Fibroblast of skin of abdomen (primary cell): ENCODE results near the gene KIF1C.
"Not testable (repeated sequence)": the region's sequence is repeated elsewhere in the genome, so short reads cannot be mapped to it uniquely, and the experiment has no call there.

ENCODE experiments used
- DNase-seq: peaks from one replicate; pipeline ENCODE4 v3.0.0-alpha.2; 2013

The KIF1C gene

DNA sequence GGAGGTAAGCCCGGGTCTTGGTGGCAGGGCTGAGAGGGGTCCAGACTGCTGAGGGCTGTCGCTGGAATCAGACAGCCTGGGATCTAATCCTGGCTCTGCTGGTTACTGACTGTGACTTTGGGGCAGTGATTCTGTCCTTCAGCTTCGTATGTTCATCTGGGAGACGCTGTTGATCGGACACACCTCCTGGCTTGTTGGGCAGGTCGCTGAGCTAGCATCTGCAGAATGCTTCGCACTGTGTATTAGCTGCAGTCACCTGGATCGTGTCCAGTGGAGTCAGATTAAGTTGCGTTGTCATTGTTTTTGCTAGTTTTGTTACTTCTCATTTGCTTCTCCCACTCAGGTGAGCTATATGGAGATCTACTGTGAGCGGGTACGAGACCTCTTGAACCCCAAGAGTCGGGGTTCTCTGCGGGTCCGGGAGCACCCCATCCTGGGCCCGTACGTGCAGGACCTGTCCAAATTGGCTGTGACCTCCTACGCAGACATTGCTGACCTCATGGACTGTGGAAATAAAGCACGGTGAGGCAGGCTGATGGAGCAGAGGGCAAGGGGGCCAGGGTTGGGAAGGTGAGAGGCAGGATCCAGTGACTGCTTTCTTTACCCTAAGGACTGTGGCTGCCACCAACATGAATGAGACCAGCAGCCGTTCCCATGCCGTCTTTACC lies 4.5 kb downstream of the KIF1C start:
- no peak for DNase-seq

DNA sequence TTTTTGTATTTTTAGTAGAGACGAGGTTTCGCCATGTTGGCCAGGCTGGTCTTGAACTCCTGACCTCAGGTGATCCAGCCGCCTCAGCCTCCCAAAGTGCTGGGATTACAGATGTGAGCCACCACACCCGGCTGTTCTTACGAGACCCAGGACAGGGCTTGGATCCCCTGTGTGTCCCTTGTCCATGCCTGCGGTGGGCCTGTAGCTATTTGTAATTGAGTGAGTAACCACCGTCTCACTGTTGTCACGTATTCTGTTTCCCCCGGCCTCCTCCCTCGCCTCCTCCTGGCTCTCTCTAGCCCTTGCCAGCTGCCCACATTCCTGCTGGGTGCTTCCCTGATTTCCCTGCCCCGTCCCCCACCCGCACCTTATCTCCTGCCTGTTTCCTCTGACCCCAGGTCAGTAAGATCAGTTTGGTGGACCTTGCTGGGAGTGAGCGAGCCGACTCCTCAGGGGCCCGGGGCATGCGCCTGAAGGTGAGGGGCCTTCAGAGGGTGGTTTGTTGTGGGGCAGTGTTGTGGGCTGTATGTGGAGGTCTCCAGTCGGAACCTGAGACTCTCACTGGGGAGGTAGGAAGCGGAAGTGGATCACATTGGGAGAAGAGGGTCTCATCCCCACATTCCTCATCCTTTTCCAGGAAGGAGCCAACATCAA lies 5.6 kb downstream of the KIF1C start:
- no peak for DNase-seq

DNA sequence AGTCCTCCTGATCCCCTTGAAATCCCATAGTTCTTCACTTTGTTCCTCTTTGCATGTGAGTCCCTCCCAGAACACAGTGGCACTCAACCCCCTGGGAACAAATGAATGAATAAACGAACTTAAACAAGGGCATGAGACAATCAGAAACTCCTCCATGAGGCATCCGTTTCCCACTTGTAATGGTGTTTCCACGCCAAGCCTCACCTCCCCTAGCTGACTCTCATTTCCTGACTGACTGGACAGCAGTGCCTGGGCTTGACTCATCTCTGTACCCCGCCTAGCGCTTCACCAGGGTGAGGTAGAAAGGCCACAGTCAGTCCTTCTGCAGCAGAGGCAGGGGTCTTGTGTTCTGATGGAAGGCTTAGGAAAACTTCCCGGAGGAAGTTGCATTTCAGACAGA lies 14.2 kb downstream of the KIF1C start:
- DNase-seq = peak; percentile 14

DNA sequence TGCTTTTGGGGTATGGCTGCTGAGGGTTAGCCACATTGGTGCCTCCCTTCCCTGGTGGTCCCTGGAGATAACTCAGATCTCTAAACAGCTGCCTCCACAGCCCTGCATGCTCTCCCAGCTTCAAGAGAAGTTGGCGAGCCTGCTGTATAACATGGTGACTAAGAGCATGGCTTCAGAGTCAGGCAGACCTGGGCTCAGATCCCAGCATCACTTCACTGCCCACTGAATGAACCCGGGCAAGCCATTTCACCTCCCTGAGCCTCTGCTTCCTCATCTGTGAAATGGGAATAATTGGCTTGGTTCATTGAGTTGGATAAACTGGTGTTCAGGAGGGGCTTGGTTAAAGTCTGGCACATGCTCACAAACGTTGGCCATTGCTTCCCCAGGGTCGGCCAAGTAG lies 16.6 kb downstream of the KIF1C start:
- no peak for DNase-seq

DNA sequence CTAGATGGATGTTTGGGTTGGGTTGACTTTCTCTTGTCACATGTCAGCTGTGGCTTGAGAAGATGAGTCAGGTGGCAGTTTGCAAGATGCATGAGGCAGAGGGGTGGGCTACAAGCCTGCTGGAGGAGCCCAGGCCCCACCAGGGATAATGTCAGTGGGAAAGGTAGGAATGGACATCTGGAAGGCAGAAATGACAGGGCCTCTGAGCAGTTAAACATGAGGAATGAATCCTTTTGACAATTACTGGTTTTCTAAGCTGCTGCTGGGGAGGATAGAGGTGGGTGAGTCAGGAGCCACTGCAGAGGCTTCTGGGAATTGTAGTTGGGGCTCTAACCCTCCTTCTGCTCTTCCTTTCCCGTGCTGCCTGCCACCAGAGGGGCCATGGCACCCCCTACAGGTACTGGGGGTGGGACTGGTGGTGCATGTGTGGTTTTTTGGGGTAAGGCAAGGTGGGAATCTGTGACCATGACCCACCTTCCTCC lies 21.8 kb downstream of the KIF1C start:
- no peak for DNase-seq

DNA sequence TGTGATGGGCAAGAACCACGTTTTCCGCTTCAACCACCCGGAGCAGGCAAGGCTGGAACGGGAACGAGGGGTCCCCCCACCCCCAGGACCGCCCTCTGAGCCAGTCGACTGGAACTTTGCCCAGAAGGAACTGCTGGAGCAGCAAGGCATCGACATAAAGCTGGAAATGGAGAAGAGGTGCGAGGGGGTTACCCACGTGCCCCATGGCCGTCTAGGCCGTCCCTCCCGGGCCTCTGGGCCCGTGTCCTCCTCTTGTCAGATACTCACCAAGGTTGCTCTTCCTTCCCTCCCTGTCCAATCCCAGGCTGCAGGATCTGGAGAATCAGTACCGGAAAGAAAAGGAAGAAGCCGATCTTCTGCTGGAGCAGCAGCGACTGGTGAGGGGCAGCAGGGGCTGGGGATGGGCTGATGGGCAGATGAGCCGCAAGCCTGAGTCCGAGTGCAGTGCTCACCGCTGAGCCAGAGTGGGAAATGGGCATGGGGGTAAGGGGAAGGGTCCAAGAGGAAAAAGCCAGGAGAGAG lies 22.8 kb downstream of the KIF1C start:
- no peak for DNase-seq

DNA sequence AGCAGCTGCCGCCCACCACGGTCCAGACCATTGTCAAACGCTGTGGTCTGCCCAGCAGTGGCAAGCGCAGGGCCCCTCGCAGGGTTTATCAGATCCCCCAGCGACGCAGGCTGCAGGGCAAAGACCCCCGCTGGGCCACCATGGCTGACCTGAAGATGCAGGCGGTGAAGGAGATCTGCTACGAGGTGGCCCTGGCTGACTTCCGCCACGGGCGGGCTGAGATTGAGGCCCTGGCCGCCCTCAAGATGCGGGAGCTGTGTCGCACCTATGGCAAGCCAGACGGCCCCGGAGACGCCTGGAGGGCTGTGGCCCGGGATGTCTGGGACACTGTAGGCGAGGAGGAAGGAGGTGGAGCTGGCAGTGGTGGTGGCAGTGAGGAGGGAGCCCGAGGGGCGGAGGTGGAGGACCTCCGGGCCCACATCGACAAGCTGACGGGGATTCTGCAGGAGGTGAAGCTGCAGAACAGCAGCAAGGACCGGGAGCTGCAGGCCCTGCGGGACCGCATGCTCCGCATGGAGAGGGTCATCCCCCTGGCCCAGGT lies 24.5 kb downstream of the KIF1C start:
- DNase-seq = no peak

DNA sequence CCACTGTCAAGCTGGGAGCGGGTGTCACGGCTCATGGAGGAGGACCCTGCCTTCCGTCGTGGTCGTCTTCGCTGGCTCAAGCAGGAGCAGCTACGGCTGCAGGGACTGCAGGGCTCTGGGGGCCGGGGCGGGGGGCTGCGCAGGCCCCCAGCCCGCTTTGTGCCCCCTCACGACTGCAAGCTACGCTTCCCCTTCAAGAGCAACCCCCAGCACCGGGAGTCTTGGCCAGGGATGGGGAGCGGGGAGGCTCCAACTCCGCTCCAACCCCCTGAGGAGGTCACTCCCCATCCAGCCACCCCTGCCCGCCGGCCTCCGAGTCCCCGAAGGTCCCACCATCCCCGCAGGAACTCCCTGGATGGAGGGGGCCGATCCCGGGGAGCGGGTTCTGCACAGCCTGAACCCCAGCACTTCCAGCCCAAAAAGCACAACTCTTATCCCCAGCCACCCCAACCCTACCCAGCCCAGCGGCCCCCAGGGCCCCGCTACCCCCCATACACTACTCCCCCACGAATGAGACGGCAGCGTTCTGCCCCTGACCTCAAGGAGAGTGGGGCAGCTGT lies 25.9 kb downstream of the KIF1C start:
- no peak for DNase-seq

DNA sequence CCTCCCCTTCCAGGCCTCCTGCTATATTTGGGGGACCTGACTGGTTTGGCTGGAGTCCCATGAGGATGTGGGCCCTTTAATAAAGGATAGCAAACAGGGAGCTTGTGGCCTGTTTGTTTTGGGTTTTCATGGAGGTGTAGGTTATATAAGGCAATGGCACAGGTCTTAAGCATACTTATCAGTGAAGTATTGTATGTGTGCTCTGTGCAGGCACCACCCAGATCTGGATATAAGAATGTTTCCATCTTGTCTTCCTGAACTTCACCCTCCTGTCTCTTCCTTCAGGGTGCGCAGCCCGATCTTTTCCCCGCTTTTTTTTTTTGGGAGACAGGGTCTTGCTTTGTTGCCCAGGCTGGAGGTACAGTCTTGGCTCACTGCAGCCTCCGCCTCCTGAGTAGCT lies 26.9 kb downstream of the KIF1C start:
- no peak for DNase-seq

DNA sequence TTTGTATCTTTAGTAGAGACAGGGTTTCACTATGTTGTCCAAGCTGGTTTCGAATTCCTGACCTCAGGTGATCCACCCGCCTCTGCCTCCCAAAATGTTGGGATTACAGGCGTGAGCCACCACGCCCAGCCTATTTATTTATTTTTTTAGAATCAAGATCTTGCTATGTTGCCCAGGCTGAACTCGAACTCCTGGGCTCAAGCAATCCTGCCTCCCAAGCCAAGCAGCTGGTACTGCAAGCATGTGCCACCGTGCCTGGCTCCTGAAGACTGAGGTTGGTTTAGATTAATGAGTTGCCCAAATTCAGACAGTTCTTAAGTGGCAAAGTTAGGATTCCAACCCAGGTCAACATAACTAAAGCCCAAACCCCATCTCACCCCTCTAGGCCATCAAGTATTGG lies 29.5 kb downstream of the KIF1C start:
- no peak for DNase-seq

DNA sequence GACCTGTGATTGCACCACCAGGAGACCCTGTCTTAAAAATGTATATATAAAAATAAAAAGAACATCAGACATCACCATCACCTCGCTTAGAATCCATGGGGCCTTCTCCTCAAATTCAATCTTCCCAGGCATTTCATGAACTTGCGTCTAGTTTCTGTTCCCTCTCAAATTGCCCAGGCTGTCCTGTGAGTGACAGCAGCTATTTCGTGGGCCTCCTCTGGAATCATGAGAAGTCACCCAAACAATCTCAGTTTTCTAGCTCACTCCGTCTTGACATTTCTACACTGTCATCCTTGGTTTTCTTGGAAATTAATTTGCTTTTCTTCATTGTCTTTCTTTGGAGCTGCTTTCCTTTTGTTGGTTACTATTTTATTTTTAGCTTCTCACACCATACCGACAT lies 30.2 kb downstream of the KIF1C start:
- DNase-seq = no peak

DNA sequence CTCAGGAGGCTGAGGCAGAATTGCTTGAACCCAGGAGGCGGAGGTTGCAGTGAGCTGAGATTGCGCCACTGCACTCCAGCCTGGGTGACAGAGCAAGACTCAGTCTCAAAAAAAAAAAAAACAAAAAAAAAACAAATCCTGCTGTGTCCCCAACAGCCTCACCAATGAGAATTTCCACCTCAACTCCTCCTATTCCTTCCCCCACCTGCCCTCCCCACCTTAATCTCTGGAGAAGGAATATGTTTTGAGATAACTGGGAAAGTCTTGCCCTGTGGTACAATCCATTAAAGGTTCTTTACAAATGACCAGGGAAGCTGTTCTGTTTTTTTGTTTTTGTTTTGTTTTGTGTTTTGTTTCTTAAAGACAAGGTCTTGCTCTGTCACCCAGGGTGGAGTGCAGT lies 32.4 kb downstream of the KIF1C start:
- DNase-seq = not testable (repeated sequence)

DNA sequence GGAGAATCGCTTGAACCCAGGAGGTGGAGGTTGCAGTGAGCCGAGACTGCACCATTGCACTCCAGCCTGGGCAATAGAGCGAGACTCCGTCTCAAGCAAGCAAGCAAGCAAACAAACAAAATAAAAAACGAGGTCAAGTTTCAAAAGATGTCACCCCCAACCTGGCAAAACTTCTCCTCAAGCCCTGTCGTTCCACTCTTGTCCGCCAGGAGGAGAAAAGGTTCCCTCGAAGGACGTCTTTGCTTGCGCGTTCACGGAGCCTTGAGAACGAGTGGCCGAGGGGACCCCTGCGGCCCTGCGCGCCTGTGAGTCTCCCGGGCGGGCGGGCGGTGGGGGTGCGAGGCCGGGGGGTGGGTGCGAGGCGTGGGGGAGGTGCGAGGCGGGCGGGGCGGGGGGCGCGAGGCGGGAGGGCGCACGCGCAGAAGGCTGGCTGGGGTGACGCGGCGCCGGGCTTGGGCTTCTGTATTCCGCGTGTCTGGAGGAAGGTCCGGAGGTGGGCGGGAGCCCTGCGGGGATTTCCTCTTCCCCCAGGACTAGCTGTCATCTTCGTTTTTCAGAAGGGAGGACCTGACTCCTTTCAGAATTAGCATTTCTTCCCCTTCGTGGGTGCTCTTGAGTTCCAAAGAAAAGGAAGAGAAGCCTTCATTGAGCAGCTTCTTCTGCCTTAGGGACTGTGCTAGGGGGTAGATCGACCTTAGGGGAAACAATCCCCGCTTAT lies 33.8 kb downstream of the KIF1C start:
- DNase-seq = peak; percentile 79

DNA sequence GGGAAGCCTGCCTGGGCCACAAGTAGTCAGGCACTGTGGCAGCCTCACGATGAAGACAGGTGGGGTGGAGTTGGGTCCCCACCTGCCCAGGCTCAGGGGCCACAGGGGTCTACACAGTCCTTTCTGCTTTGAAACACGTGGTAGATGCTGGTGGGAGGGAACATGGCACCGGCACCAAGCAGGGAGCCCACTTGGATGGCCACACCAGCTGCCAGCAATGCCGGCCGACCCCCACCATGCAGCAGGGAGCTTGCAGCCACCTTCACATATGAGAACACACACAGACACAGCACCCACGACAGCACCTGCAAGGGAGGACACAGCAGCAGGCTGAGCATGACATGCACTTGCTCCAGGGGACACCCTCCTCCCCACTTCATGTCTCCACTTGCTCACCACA lies 35.1 kb downstream of the KIF1C start:
- no peak for DNase-seq

DNA sequence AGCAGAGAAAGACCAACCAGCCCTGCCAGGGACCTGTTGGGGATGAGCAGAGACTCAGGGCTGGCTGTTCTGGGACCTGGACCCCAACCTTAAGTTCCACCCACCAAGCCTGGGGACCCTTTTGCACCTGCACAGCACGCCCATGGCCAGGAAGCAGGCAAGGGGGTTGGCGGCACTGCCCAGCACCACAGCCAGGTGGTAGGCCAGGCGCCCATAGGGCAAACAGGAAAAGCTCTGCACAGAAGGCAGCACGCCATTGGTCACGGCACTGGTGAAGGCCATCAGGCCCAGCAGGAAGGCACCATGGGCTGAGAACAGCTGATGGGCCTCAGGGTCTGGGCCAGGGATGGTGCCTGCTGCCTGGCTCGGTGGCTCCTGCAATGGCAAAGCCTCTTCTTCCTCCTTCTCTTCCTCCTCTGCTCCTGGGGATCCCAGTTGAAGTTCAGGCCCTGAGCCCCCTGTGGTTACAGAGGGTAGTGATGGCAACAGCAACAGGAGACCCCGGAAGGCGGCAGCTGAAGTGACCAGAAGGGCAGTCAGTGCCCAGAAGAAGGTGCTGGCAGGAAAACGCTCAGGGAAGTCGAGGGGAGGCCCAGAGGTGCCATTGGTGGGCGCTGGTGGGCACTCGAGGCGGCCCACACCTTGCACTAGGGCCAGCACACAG lies 35.7 kb downstream of the KIF1C start:
- no peak for DNase-seq

DNA sequence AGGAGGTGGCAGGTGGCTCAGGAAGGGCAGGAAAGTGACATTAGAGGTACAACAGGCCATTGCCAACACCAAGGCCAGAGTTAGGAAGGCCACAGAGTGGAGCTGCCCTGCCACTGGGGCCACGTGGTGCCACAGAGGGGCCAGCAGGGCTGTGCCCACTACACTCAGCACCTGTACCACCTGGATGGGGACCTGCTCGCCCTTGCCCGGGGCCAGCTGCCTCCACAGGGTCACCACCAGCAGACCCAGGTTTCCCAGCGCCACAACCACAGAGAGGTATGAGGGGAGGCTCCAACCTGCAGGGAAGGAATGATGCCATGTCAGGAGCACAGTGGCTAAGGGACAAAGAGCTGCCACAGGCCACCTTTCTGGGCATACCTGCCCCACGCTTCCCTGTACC lies 36.3 kb downstream of the KIF1C start:
- DNase-seq = no peak

DNA sequence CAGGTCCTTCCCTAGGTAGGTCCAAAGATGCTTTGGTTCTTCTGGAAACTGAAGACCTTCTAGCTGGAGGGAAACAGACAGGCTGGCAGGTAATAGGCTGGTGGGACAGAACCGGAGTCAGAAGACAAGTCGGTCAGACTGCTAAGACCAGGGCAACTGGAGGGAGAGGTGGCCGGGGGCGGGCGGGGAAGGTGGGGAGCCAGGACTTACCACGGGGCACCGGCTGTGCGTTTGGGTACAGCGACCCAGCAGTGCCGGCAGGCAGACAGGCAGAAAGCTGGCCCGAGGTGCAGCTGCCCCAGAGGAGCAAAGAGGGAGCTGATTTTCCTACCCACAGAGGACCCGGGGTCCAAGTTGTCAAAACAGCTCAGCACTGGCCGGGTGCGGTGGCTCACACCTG lies 36.9 kb downstream of the KIF1C start:
- DNase-seq = no peak

DNA sequence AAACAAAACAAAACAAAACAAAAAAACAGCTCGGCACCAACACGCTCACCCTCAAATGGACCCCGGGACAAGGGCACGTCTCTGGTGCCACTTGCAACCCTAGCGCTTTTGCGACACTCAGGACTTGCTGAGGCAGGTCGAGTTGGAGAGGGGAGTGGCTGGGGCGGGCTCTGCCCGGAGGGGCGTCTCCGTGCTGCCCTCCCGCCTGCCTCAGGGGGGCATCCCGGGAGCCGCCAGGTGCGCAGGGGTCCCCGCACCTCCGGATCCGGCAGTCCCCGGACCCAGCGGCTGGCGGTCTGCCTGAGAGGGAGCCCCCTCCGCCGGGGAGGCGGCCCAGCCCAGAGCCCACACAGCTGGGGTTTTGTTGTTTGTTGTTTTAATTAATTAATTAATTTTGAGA lies 37.6 kb downstream of the KIF1C start, which contains the start of gene SLC52A1:
TSS of gene SLC52A1 (minus strand) at position 112 of the 400 bp plus-strand sequence. CDS start 820 bp downstream, outside the sequence.
- DNase-seq = no peak

DNA sequence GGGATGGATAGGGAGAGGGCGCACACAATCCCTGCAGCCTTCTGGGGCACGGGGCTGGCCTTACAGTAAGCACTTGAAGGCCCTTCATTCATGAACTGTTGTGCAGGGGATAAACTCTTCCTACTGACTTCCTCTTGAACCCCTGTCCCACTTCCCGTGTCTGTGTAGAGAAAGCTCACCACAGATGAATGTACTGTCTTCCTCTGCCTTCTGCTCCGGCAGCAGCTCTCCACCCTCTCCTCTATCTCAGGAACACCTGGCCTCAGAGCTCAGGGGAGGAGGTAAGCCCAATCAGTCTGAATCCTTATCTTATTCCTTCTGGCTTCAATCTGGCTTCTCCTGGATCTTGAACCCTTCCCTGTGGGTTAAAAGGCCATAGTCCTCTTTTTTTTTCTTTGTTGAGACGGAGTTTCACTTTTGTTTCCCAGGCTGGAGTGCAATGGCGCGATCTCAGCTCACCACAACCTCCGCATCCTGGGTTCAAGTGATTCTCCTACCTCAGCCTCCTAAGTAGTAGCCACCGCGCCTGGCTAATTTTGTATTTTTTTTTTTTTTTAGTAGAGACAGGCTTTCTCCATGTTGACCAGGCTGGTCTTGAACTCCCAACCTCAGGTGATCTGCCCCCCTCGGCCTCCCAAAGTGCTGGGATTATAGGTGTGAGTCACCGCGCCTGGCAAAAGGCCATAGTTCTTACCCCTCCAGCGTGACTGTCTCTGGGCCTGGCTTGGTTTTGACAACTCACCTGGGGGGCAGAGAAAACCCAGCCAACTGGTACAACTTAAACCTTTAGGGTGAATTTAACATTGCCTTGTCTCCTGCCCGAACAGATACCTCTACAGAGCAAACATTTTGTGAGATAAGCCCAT lies 44.6 kb downstream of the KIF1C start:
- no peak for DNase-seq

DNA sequence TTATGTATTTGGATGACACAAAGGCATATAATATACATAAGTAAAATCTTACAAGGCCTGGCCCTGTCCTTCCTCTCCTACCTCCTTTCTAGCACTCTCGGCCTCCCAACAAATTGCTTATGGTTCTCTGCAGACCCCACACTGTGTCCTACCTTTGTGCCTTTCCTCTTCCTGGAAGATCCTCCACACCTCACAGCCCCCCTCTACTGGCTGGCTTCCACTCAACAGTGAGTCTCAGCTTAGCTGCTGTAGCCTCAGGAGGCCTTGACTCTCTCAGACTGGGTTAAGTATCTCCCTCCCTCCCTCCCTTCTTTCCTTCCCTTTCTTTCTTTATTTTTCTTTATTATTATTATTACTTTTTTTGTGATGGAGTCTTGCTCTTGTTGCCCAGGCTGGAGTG lies 45.8 kb downstream of the KIF1C start:
- DNase-seq = no peak

DNA sequence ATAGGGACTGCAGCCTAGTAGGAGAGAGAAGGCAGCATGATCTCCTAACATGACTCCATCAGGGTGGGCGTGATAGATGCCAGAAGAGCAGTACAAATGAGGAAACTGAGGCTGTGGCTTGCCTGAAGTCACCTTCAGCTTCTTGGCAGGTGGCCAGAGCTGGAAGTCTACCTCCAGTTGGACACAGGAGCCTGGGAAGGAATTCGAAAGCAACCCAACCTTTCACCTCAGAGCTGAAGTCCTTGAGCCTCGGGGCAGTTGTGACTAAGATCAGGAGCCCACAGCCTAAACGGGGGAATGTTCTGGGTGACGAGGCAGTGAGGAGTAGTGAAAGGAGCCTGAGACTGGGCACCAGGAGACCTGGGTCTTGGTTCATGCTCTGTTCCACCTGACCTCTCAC lies 46.9 kb downstream of the KIF1C start:
- DNase-seq = no peak
